Neuronal stem cell (in vitro differentiated cells): Measurements from ENCODE around the gene EPGN.

Source experiments
- DNase-seq: peaks from one replicate; pipeline ENCODE4 v3.0.0-alpha.2; 2013; ENCODE audit warnings: low spot score
- H2AFZ ChIP-seq: one replicate; pipeline ENCODE4 v1.6.1; 2013; ENCODE audit warnings: mild to moderate bottlenecking, low read length, inconsistent platforms
- H2AK5ac ChIP-seq: 2 replicates; pipeline ENCODE4 v1.6.1; 2013; ENCODE audit warnings: low read depth, mild to moderate bottlenecking, inconsistent platforms, low read length, moderate library complexity, mixed read lengths
- H2BK120ac ChIP-seq: 2 replicates; pipeline ENCODE4 v1.6.1; 2013; ENCODE audit warnings: low read depth, mild to moderate bottlenecking, inconsistent platforms, low read length, moderate library complexity, mixed read lengths
- H2BK12ac ChIP-seq: one replicate; pipeline ENCODE4 v1.6.1; 2013; ENCODE audit warnings: low read length, inconsistent platforms
- H2BK15ac ChIP-seq: 2 replicates; pipeline ENCODE4 v1.6.1; 2013; ENCODE audit warnings: mild to moderate bottlenecking, low read length, inconsistent platforms, mixed read lengths
- H2BK5ac ChIP-seq: one replicate; pipeline ENCODE4 v1.6.1; 2013; ENCODE audit warnings: inconsistent platforms, mild to moderate bottlenecking, low read length, moderate library complexity
- H3K14ac ChIP-seq: one replicate; pipeline ENCODE4 v1.6.1; 2013; ENCODE audit warnings: low read length, inconsistent platforms
- H3K18ac ChIP-seq: 2 replicates; pipeline ENCODE4 v1.6.1; 2013; ENCODE audit warnings: low read length, inconsistent platforms
- H3K23ac ChIP-seq: 2 replicates; pipeline ENCODE4 v1.6.1; 2013; ENCODE audit warnings: low read depth, mild to moderate bottlenecking, mixed read lengths, low read length, inconsistent platforms; ENCODE audit not compliant: poor library complexity
- H3K27ac ChIP-seq: replicated peaks from 3 replicates; pipeline ENCODE4 v1.5.1; 2013; ENCODE audit warnings: low read length, inconsistent platforms
- H3K27me3 ChIP-seq, 3 experiments: 2 replicates each; pipeline ENCODE4 v1.6.1; 2013; ENCODE audit warnings: low read length in 3 of 3, mild to moderate bottlenecking in 2 of 3, inconsistent platforms in 1 of 3, low read depth in 1 of 3, mixed read lengths in 1 of 3, moderate library complexity in 1 of 3; ENCODE audit not compliant: control insufficient read depth in 3 of 3, insufficient read depth in 3 of 3
- H3K36me3 ChIP-seq, 2 donors: replicated peaks in 1 of 2; 2 replicates each; pipeline ENCODE4 v1.6.1; 2013; ENCODE audit warnings: low read length in 2 of 2; ENCODE audit not compliant: control insufficient read depth in 2 of 2, insufficient read depth in 2 of 2
- H3K4ac ChIP-seq: 2 replicates; pipeline ENCODE4 v1.6.1; 2013; ENCODE audit warnings: inconsistent platforms, mild to moderate bottlenecking, low read length, moderate library complexity
- H3K4me1 ChIP-seq, 2 donors: 1 replicate in 1 of 2; 2 replicates in 1 of 2; pipeline ENCODE4 v1.6.1; 2013; ENCODE audit warnings: low read length in 2 of 2, low read depth in 1 of 2; ENCODE audit not compliant: control insufficient read depth in 2 of 2, insufficient read depth in 1 of 2
- H3K4me2 ChIP-seq: one replicate; pipeline ENCODE4 v1.6.1; 2013; ENCODE audit warnings: mild to moderate bottlenecking, low read length, inconsistent platforms; ENCODE audit not compliant: insufficient read depth, poor library complexity, severe bottlenecking
- H3K4me3 ChIP-seq, 2 donors: 2 replicates each; pipeline ENCODE4 v1.5.1; 2013; ENCODE audit warnings: low read length in 2 of 2, mild to moderate bottlenecking in 2 of 2, inconsistent platforms in 1 of 2, moderate library complexity in 1 of 2
- H3K79me1 ChIP-seq: one replicate; pipeline ENCODE4 v1.6.1; 2013; ENCODE audit warnings: low read depth, mild to moderate bottlenecking, inconsistent platforms, low read length, moderate library complexity
- H3K9ac ChIP-seq: one replicate; pipeline ENCODE4 v1.6.1; 2013; ENCODE audit warnings: mild to moderate bottlenecking, low read depth, low read length, inconsistent platforms; ENCODE audit not compliant: poor library complexity
- H3K9me3 ChIP-seq, 2 donors: replicated peaks in 1 of 2; 2 replicates each; pipeline versions ENCODE3 to v1.6.1; 2013; ENCODE audit warnings: low read length in 2 of 2, mild to moderate bottlenecking in 2 of 2, inconsistent platforms in 1 of 2, low read depth in 1 of 2, mixed read lengths in 1 of 2, moderate library complexity in 1 of 2; ENCODE audit not compliant: control insufficient read depth in 2 of 2, insufficient read depth in 1 of 2
- H4K8ac ChIP-seq: one replicate; pipeline ENCODE4 v1.6.1; 2013; ENCODE audit warnings: low read depth, mild to moderate bottlenecking, inconsistent platforms, low read length, moderate library complexity
- H4K91ac ChIP-seq: one replicate; pipeline ENCODE4 v1.6.1; 2013; ENCODE audit warnings: low read length, low read depth, mild to moderate bottlenecking, inconsistent platforms; ENCODE audit not compliant: poor library complexity
- WGBS, 2 donors: extraction: QIAGEN DNeasy Blood & Tissue Kit; methylation state at CpG; one replicate each; pipeline ENCODE4 v1.1.7; 2013; ENCODE audit warnings: missing lambda C conversion rate in 2 of 2, mixed read lengths in 1 of 2; ENCODE audit not compliant: insufficient read length in 2 of 2, insufficient replicate concordance in 1 of 2; ENCODE audit errors: extremely low coverage in 2 of 2; 5-methylcytosine and 5-hydroxymethylcytosine counted together

EPGN gene

GRCh38 chr4:74325886-74326285 lies 17.6 kb downstream of the EPGN start:
- H2AFZ ChIP-seq: no peak overlapping the region
- H2AK5ac ChIP-seq: no peak overlapping the region
- no peak overlapping the region for H4K8ac ChIP-seq
- no peak overlapping the region for H3K9ac ChIP-seq
- H3K27ac ChIP-seq: no peak overlapping the region
- no peaks in the 10 kb centered on the region for H3K9me3 ChIP-seq
- H3K23ac ChIP-seq: no peak overlapping the region
- no peak overlapping the region for H3K4me3 ChIP-seq
- no peak overlapping the region for H2BK120ac ChIP-seq
- WGBS, 2 donors: no CpG with 5 or more reads among the region's 2 CpGs
- no peak overlapping the region for H2BK15ac ChIP-seq
- H3K14ac ChIP-seq: no peak overlapping the region
- no peaks in the 10 kb centered on the region for H3K36me3 ChIP-seq
- no peak overlapping the region for H3K4me2 ChIP-seq
- no peak overlapping the region for H3K4ac ChIP-seq
- no peak overlapping the region for H2BK5ac ChIP-seq
- H2BK12ac ChIP-seq: no peak overlapping the region
- no peak overlapping the region for H4K91ac ChIP-seq
- no peak for DNase-seq
- H3K18ac ChIP-seq: no peak overlapping the region
- H3K79me1 ChIP-seq: no peaks in the 10 kb centered on the region
- H3K27me3 ChIP-seq: no peaks in the 10 kb centered on the region
- peaks cover 0 to 9% of the 10 kb centered on the region in 2 donors for H3K4me1 ChIP-seq

DNA sequence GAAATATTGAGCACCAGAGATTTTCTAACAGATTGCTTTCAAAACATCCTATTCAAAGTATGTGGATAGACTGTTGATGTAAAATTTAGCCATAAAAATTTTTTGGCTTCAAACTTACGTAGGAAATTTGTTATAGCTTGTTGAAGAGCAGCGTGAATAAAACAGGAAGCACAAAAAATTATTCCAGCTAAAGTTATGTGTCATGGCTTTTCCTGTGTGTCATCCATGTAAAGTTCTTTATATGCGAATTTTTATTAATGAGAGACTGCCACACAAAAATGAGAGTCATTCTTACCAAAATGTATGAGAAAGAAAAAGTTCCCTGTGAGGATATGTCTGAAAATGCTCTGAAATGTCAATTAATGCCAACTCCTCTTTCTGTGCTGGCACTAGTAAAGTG lies 19.5 kb downstream of the EPGN start:
- Histone ChIP-seq H3K36me3 (no peaks in the 10 kb centered on the region), H2BK12ac (no peak overlapping the region), H3K23ac (no peak overlapping the region), H3K79me1 (no peaks in the 10 kb centered on the region), H2BK5ac (no peak overlapping the region), H3K4ac (no peak overlapping the region), H2BK15ac (no peak overlapping the region), H3K27me3 (no peaks in the 10 kb centered on the region), H4K8ac (no peak overlapping the region), H3K4me3 (no peak overlapping the region), H3K18ac (no peak overlapping the region), H3K4me2 (no peak overlapping the region), H3K14ac (no peak overlapping the region), H3K9ac (no peak overlapping the region), H2AK5ac (no peak overlapping the region), H3K4me1 (peaks cover 0 to 9% of the 10 kb centered on the region in 2 donors), H2AFZ (no peak overlapping the region), H2BK120ac (no peak overlapping the region), H3K27ac (no peak overlapping the region), H4K91ac (no peak overlapping the region), H3K9me3 (no peaks in the 10 kb centered on the region)
- no peak for DNase-seq
- no CpG with 5 or more reads among the region's 3 CpGs for WGBS, 2 donors

DNA sequence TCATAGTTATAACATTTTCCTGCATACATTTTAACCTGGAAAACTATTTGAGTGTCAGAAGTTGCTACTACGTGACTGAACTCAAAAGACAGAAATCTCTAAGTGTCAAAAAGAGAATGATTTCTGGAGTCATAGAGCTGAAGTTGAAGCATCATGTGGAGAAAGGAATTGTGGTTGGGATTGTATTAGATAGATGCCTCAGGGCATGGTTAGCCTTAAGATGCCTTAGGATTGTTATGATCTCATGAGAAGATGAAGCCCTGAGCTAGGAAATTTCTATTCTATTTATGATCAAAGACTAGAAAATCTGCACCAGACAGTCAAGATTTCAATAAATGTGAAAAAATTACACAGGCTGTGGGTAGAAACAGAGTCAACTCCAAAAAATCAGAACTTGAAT lies 20.2 kb downstream of the EPGN start:
- WGBS, 2 donors: no CpG with 5 or more reads among the region's 1 CpG
- no peak overlapping the region for H2BK120ac ChIP-seq
- H3K23ac ChIP-seq: no peak overlapping the region
- H2BK15ac ChIP-seq: no peak overlapping the region
- no peaks in the 10 kb centered on the region for H3K79me1 ChIP-seq
- DNase-seq: no peak
- no peak overlapping the region for H4K91ac ChIP-seq
- H3K27ac ChIP-seq: no peak overlapping the region
- H3K4me2 ChIP-seq: no peak overlapping the region
- H3K4ac ChIP-seq: no peak overlapping the region
- no peak overlapping the region for H2BK12ac ChIP-seq
- H3K9me3 ChIP-seq: no peaks in the 10 kb centered on the region
- no peak overlapping the region for H3K4me3 ChIP-seq
- no peaks in the 10 kb centered on the region for H3K27me3 ChIP-seq
- H3K36me3 ChIP-seq: no peaks in the 10 kb centered on the region
- no peak overlapping the region for H2AFZ ChIP-seq
- no peak overlapping the region for H2AK5ac ChIP-seq
- H3K4me1 ChIP-seq: peaks cover 0 to 5% of the 10 kb centered on the region in 2 donors
- H3K18ac ChIP-seq: no peak overlapping the region
- H3K14ac ChIP-seq: no peak overlapping the region
- no peak overlapping the region for H2BK5ac ChIP-seq
- no peak overlapping the region for H3K9ac ChIP-seq
- no peak overlapping the region for H4K8ac ChIP-seq

- no peak overlapping the region for H2BK120ac ChIP-seq
- no peak overlapping the region for H4K91ac ChIP-seq
- no peak overlapping the region for H2AK5ac ChIP-seq
- no peak overlapping the region for H4K8ac ChIP-seq
- no peak overlapping the region for H2BK15ac ChIP-seq
- H3K79me1 ChIP-seq: no peaks in the 10 kb centered on the region
- H3K18ac ChIP-seq: no peak overlapping the region
- H3K14ac ChIP-seq: no peak overlapping the region
- no peaks in the 10 kb centered on the region for H3K9me3 ChIP-seq
- no peak overlapping the region for H2BK5ac ChIP-seq
- no peak overlapping the region for H2AFZ ChIP-seq
- H3K27me3 ChIP-seq: no peaks in the 10 kb centered on the region
- DNase-seq: no peak
- H3K4me1 ChIP-seq: peaks cover 0 to 1% of the 10 kb centered on the region in 2 donors
- H3K9ac ChIP-seq: no peak overlapping the region
- H3K4ac ChIP-seq: no peak overlapping the region
- H3K4me3 ChIP-seq: no peak overlapping the region
- no peak overlapping the region for H3K4me2 ChIP-seq
- no peak overlapping the region for H3K23ac ChIP-seq
- H3K36me3 ChIP-seq: no peaks in the 10 kb centered on the region
- H3K27ac ChIP-seq: no peak overlapping the region
- H2BK12ac ChIP-seq: no peak overlapping the region
Observed at GRCh38 chr4:74329307-74329706, 21.0 kb downstream of the EPGN start.
